Cardiac muscle cell (in vitro differentiated cells and primary cell): ENCODE results near the gene NR5A2. TPM values are rescaled to one million over a fixed set of nuclear protein-coding genes. Genes with fewer than 3 reads are reported as not detected.

ENCODE experiments used
- DNase-seq, 2 donors: peaks; one replicate each; pipeline versions ENCODE4 v3.0.0 to v3.0.0-alpha.2; 2010 to 2017; ENCODE audit warnings: low read depth in 1 of 2, low spot score in 1 of 2
- H3K27ac ChIP-seq: fragments of 200-600 bp; sonication (generic); 2 replicates; pipeline ENCODE4 v1.5.1; 2016
- H3K27me3 ChIP-seq: fragments of 200-600 bp; sonication (generic); 2 replicates; pipeline ENCODE4 v1.6.0; 2016; ENCODE audit warnings: control low read depth
- H3K36me3 ChIP-seq: fragments of 200-600 bp; sonication (generic); 2 replicates; pipeline ENCODE4 v1.5.1; 2016; ENCODE audit warnings: control low read depth
- H3K4me1 ChIP-seq: fragments of 200-600 bp; sonication (generic); 2 replicates; pipeline ENCODE4 v1.8.1; 2017; ENCODE audit warnings: low read depth, mild to moderate bottlenecking, mixed run types
- H3K4me3 ChIP-seq: fragments of 200-600 bp; sonication (generic); 2 replicates; pipeline ENCODE4 v1.5.1; 2016; ENCODE audit warnings: mild to moderate bottlenecking
- H3K9me3 ChIP-seq: fragments of 200-600 bp; sonication (generic); 2 replicates; pipeline ENCODE4 v1.5.1; 2017; ENCODE audit warnings: low read depth, mild to moderate bottlenecking, control low read depth
- CTCF ChIP-seq: IDR thresholded peaks from 2 replicates; pipeline ENCODE4 v1.5.1; 2012; ENCODE audit warnings: low read depth, mild to moderate bottlenecking, low read length
- polyA plus RNA-seq: library from polyadenylated mRNA; unstranded; fragments of >200 nt; fragmentation: Nextera tagmentation; extraction: Ambion mirVana; gene quantifications from 2 replicates; pipeline ENCODE4 v1.2.1, GENCODE V29; 2016
- total RNA-seq: library from RNA; depleted of rRNA; stranded (reverse); fragments of >200 nt; gene quantifications from 2 replicates; pipeline ENCODE4 v1.2.3, GENCODE V29; 2016

The NR5A2 gene
- total and polyA plus RNA-seq, 2 experiments from 2014 or later = 0.15 TPM; not detected in 1

GRCh38 chr1:200112290-200112689, 84.8 kb downstream of the NR5A2 start:
- Histone ChIP-seq H3K9me3 (no peaks in the 10 kb centered on the region), H3K27me3 (no peaks in the 10 kb centered on the region), H3K4me3 (no peak overlapping the region), H3K36me3 (no peaks in the 10 kb centered on the region), H3K4me1 (no peaks in the 10 kb centered on the region), H3K27ac (no peak overlapping the region)
- TF ChIP-seq CTCF = no peak
- DNase-seq = no peak

GRCh38 chr1:200115532-200115931, 88.0 kb downstream of the NR5A2 start:
- Histone ChIP-seq H3K4me3 (no peak overlapping the region), H3K9me3 (no peaks in the 10 kb centered on the region), H3K36me3 (no peaks in the 10 kb centered on the region), H3K27me3 (no peaks in the 10 kb centered on the region), H3K27ac (no peak overlapping the region), H3K4me1 (no peaks in the 10 kb centered on the region)
- no peak for TF ChIP-seq CTCF
- no peak for DNase-seq

GRCh38 chr1:200116324-200116723, 88.8 kb downstream of the NR5A2 start:
- DNase-seq = no peak

GRCh38 chr1:200118779-200119505, 91.4 kb downstream of the NR5A2 start:
- H3K9me3 ChIP-seq = no peaks in the 10 kb centered on the region
- no peak for TF ChIP-seq CTCF
- no peak for DNase-seq
- H3K4me3 ChIP-seq = no peak overlapping the region
- no peak overlapping the region for H3K27ac ChIP-seq
- no peaks in the 10 kb centered on the region for H3K27me3 ChIP-seq
- no peaks in the 10 kb centered on the region for H3K4me1 ChIP-seq
- H3K36me3 ChIP-seq = no peaks in the 10 kb centered on the region

More at GRCh38 chr1:200116324-200116723, 88.8 kb downstream of the NR5A2 start:
- Histone ChIP-seq H3K36me3 (no peaks in the 10 kb centered on the region), H3K9me3 (no peaks in the 10 kb centered on the region), H3K27me3 (no peaks in the 10 kb centered on the region), H3K27ac (no peak overlapping the region), H3K4me1 (no peaks in the 10 kb centered on the region), H3K4me3 (no peak overlapping the region)
- no peak for TF ChIP-seq CTCF

- Histone ChIP-seq H3K27ac (no peak overlapping the region), H3K4me3 (no peak overlapping the region), H3K9me3 (no peaks in the 10 kb centered on the region), H3K4me1 (no peaks in the 10 kb centered on the region), H3K27me3 (no peaks in the 10 kb centered on the region), H3K36me3 (no peaks in the 10 kb centered on the region)
- no peak for DNase-seq
- TF ChIP-seq CTCF = no peak
These were observed 93.9 kb downstream of the NR5A2 start for GRCh38 chr1:200121421-200121820.

- DNase-seq = no peak
- Histone ChIP-seq H3K4me3 (no peak overlapping the region), H3K9me3 (no peaks in the 10 kb centered on the region), H3K27me3 (no peaks in the 10 kb centered on the region), H3K4me1 (no peaks in the 10 kb centered on the region), H3K27ac (no peak overlapping the region), H3K36me3 (no peaks in the 10 kb centered on the region)
- no peak for TF ChIP-seq CTCF
These were observed 96.8 kb downstream of the NR5A2 start for GRCh38 chr1:200124309-200124708.
